HL-60/S4 treated with phorbol 12-myristate 13-acetate at 8.2 ng/mL for 4 days and 3 days (cell line): ENCODE data around the gene HDAC11.

Source experiments
- in situ Hi-C: fragments of 300-500 bp; cut with MboI; formaldehyde crosslinking; loops from 2 replicates; pipeline ENCODE4 v1.15.0; 2022; ENCODE audit warnings: low sequenced_read_pairs

HDAC11 gene

DNA sequence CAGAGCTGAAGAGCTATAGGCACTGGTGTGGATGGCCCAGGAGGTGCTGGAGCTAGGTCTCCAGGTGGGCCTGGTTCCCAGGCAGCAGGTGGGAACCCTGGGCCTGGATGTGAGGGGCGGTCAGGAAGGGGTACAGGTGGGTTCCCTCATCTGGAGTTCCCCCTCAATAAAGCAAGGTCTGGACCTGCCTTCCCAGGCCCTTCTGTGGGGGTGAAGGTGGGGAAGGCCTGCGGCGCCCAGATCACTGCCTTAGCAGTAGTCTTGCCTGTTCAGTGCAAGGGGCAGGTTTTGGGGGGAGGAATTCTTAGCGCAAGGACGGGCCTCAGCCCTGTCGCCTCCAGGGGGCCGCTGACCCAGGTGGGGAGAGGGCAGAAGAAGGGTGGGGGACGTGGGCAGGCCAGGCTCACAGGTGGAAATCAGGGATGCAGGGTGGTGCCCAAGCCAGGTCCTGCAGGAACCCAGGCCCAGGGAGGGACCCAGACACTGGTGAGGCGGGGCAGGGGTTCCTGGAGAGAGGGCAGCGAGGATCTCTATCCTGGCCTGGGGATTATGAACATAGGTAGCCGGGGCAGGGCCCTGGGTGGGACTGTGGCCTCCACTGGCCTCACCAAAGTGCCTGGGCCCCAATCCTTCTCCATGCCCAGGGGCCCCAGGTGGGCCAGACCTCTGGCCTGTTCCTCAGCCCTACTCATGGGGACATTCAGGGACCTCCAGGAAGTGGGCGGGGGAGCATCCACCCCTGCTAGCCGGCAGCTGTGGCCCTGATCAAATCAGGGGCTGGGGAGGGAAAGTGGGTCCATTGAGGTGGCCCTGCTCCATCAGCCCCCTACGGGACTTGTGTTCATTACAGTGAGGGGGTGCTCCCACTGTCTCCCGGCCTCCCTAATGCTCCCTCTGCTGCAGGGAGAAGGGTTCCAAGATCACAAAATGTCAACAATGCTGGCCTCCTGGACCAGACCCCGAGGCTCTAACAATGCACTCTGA, 25.3 kb downstream of the HDAC11 start:
- in situ Hi-C loops, result no loop called here

DNA sequence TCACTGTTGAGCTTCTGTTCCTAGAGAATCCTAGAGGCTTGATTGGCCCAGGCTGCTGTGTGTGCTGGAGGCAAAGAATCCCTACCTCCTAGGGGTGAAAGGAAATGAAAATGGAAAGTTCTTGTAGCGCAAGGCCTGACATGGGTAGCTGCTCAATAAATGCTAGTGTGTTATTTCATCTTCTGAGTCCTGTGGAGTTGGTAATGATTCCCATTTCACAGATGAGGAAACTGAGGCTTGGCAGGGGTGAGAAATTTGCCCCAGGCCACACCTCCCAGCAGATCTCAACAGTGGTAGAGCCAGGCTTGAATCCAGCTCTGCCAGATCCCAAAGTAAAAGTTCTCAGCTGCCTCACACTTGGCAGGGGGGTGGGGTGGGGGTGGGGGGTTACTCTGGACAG, 26.1 kb downstream of the HDAC11 start:
- in situ Hi-C loops, result no loop called here

DNA sequence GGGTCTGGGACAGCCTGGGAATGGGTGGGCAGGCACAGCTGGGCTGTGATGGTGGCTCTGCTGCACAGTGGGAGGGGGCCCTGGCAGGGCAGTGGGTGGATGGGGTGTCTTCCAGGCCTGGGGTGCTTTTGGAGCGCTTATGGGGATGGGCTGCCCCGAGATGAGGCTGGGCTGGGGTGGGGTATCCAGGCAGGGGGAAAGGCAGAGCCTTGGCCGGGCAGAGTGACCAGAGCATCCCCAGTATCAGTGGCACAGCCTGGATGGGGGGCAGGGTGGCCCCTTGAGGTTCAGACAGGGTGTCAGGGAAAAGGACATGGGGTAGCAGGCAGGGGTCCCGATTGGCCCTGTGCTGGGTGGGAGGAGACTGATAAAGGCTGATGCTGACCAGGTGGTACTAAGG, 26.6 kb downstream of the HDAC11 start:
- in situ Hi-C loops, result no loop called here

DNA sequence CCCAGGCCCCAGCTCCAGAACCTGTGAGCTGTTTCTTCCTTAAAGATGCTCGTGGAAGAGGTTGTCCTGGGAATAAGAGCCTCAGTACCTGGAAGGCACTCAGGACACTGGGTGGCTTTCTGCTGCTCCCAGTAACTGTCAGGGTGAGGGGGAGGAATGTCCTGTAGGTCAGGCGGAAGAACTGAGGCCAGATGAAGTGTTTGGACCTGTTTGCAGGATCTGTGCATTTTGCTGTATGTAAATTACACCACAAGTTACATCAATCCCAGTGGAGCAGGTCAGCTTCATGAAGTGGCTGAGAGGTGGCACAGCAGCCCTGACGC, 27.1 kb downstream of the HDAC11 start:
- in situ Hi-C loops, result no loop called here

DNA sequence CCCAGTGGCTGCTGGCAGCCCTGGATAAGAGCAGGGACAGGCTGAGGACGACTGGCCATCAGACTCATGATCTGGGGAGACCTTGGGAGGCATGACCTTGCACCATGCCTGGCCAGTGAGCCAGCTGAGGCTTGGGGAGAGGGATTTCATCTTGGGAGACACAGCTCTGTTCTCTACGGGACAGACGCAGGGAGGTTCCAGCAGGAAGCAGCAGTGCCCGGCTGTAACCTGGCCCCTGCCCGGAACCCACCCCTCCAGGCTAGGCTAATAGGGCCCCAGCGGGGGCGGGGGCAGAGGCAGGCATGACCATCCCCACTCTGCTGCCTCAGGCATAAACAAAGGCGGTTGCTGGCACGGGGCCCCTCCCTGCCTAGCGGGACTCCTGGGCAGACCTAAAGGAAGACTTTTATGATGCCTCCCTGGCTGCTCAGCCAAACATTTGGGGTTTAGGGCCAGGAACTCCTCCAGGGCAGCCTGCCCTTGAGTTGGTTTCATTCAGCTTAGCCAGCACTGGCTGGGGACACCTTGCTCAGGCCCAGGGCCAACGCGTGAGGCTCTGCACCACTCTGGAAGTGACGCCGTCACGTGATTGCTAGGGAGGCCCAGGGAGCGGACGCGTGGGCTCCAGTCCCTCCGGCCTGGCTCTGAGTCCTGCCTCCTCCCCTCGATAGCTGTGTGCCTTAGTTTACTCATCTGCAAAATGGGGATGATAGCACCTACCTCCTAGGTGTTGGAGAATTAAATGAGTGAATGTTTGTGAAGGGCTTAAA, 27.6 kb downstream of the HDAC11 start:
- in situ Hi-C loops, result no loop called here

DNA sequence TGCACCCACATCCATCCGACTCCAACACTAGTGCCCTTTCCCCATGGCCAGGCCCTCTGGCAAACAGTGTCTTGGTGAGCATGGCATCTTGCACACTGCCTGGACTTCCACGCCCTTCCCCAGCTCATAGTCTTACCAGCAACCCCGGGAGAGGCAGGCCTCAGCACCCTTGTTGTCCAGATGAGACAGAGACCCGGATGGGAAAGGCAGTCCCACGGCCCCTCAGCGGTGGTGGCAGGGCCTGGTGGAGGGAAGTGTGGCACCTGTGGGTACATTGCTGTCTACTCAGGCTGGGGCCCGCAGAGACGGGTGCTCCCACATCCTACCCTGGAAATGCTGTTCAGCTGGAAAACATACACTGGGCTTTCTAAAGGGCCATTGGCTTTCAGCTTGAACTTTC, 28.4 kb downstream of the HDAC11 start:
- in situ Hi-C loops, result no loop called here

DNA sequence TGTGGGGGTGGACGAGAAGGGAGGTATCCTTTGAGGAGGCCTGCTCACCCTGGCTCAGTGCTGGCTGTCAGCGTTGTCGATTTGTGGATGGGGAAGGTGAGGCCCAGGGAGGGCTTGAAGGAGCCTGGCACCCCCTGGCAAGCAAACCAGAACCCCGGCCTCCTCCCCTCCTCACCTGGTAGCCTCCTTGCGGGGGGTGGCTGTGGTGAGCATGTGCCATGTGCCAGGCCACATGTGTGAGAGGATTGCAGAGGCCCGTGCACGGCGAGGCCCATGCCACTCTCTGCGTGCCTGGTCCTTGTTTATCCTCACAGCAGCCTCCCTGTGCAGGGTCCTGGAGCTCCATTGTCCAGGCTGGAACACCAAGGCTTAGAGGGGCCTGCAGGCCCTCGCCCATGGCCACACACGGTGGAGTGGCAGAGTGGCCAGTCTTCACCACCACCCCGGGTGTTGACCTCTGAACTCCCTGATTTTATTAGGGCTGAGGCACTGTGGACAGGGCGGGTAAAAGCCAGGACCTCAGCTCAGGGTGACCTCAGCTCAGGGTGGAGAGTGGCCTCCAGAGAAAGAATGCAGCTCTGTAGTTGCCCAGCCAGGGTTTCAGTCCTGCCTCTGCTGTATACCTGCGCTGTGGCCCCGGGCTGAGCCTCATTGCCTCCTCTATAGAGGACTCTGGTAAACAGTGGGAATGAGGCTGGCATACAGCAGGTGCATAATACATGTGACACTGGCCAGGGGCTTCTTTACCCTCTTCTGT, 29.1 kb downstream of the HDAC11 start:
- in situ Hi-C loops, result no loop called here

DNA sequence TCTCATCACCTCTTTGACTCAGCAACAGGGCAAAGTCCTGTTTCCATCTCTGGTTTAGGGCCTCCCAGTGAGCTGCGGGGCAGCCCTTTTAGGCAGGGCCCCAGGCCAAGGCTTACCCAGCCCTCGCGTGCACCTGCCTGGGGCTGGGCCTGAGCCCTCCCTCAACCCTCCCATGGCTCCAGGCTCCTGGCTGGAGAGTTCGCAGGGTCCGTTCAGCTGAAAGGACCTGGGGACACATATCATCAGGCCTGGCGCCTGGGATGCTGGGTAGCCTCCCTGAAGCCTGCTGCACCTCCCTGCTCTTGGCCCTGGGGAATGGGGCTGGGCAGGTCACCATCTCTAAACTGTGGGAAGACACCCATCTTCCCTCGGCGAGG, 29.7 kb downstream of the HDAC11 start:
- in situ Hi-C loops, result no loop called here

DNA sequence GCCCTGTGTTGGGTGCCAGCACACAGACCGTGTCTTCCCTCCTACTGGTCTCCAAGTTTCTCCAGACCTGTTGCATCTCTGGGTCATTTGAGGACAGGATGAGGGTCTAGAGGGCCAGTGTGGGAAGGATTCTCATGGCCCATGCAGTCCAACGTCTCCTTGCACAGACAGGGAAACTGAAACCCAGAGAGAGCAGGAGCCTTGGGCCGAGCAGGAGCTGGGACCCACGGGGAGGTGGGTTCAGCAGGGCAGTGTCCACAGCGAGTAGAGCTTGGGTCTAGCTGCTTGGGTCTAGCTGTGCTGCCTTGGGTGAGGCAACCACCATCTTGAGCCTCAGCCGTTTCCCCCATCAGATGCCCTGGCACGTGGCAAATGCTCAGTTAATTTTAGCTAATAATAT, 32.3 kb downstream of the HDAC11 start:
- in situ Hi-C loops, result no loop called here

DNA sequence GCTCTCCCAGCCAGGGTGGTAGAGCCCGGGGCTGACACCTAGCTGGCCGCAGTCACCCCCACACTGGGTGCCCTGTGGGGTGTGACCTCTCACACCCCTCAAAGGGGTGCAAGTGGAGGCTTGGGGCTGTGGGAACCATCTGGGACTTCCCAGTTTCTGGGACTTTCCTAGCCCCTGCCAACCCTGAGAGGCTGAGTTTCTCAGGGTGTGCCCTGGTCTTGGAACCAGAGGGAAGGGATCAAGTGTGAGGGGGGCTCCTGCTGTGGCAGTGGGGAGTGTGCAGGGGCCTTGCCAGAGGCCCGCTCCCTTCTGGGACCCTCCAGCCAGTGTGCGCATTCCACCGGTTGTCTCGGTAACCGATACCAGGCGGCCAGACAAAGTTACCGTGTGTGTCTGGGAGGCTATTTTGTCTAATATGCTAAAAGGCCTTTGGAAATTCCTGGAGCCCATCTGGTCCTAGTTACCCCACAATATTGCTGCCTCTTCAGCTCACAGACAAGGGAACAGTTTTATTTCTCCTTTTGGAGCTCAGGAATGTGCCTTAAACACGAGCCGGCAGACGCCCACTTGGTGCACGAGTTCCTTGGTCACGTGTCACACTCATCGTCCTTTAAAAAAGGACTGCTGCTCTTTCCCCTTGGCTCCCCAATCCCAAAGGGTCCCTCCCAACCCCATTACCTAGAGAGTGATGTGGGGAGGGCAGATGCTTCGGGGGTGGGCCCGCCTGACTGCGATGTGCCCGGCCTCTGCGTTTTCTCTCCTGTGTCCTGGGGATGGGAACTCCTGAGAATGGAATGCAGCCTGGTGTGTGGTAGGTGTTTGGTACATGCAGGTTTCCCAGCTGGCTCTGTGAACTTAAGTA, 33.2 kb downstream of the HDAC11 start:
- in situ Hi-C loops, result no loop called here

DNA sequence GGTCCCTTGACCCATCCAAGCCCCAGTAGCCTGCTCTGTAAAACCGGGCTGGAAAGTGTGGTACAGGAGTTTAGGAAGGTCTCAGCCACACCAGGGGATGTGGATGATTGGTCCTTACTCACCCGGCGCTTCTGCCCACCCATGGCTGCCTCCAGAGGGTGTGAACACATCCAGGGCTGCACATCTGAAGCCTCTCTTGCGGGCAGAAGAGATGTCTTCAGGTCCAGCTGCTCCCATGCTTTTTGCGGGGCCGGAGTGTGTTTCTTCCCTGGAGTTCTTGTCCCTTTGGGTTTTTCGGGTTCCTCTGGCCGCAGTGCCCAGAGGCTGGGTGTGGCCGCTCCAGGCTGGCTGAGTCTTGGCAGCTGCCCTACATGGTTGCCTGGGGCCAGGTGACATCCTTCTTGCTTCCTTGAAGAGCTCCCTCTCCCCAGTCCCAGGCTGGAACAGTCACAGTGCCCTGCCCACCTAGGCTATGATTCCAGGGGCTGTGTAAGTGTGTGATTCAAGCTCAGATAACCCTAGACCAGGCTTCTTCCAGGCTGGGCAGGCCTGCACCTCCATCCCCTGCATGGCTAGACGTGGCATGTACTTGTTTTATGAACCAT, 33.9 kb downstream of the HDAC11 start:
- in situ Hi-C loops, result no loop called here

DNA sequence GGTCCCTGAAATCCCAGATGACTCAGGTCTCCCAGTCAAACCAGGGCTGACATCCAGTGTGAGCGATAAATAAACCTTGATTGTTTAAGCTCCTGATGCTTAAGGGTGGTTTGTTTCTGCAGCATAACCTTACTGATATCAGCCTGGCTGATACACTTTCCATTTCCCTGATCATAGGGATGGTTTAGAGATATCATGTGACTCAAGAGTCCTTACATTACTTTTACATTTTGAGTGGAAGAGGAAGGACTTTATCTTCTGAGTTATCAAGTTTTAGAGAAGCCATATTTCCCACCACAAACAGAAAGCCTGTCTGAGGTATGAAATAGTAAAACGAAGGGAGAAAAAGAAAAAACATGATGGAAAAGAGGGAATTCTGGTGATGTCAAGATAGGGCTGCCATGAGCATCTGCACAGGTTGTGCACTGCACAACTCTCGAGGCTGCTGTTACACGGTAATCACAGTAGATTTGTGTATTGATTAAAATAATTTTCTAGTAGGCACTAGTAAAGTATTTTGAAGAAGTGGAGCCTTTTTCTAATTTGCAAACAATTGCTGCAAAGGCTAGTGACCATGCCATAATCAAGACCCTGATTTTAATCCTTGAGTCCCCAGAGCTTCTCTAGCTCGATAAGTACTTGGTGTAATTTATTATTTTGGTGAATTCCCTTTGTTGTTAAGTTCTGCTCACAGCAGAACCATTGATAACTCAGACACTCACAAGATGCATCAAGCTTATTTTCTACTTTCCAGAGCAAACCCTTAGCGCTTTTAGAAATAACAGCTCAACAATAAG, 34.7 kb downstream of the HDAC11 start:
- in situ Hi-C loops, result no loop called here

DNA sequence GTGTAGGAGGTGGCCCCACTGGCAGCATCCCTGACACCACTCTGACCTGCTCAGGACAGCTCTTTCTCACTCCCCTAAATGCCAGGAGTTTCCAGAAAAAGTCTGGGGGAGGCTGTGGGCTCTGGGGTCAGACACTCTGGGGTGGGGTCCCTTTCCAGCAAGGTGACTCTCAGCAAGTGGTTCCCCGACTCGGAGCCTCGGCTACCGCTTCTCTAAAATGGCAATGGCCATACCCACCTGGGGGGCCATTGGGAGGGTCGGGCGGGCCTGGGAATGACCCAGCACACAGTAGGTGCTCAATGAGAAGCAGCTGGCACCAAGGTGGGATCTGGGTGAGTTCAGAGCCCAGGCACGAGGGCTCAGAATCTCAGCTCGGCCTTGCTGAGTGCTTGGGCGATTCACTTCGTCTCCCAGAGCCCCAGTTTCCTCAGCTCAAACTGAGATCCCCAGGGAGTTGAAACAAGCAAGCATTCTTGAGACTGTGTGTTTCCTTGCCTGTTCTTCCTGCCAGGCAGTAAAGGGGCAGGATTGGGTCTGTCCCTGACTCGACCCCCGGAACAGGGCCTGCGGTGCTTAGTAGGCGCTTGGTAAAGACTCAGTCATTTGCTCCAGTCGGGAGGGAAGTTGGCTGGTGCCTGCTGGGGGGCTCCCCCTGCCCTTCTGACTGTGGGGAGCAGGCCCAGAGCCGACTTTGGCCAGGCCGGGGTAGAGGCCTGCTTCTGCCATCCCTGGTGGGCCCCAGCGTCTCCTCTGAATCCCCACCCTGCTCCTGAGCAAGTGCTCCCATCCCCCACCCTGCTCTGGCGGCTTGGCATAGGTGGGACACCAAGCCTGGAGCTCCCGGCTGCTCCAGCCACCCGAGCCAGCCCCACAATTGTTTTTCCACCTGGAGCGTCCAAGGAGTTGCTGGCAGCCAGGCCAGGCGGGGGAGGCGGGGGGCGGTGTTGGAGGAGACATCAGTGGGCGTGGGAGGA, 36.0 kb downstream of the HDAC11 start:
- in situ Hi-C loops, result no loop called here

DNA sequence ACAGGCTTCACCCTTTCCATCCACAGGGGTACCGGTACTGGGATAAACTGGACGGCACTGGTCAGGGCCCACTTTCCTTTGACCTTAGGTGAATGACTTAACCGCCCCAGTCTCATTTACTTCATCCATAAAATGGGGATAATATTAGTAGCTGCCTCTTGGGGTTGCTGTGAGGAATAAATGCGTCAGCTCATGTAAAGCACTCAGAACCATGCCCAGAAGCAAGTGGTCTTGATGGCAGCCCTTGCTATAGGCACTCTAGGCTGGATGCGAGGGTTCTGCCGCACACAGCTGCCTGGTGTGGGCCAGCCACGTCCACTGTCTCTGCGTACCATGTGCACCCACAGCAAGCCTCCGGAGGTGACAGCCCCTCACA, 36.6 kb downstream of the HDAC11 start:
- in situ Hi-C loops, result no loop called here

DNA sequence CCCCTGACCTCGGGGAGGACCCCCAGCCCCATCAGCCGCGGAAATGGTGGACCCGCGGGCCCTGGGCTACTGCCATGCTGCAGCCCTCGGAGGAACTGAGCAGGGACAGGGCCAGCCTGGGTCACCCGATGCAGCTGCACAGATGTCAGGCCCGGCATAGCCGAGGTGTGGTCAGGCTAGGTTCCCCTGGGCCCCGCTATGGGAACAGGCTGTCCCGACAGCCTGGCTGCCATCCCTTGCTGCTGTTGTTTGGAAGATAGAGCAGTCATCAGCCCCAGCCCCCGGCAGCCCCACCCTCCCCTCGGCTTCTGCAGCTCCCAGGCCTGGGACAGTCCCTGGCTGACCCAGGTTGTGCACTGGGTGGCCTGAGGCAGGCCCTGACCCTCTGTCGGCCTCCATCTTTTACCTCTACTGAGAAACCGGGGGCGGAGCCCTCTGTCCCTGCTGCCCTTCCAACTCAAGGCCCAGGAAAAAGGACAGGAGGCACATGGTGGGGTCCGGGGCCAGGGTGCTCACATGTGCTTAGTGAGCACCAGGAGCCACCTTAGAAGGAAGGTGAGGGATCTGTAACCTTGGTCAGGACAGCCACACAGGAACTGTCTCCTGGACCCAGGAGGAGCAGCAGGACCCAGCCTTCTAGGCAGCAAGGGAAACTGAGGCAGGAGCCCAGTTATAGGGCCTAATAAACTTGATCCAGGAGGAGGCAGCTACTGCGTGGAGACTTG, 37.3 kb downstream of the HDAC11 start:
- in situ Hi-C loops, result no loop called here

DNA sequence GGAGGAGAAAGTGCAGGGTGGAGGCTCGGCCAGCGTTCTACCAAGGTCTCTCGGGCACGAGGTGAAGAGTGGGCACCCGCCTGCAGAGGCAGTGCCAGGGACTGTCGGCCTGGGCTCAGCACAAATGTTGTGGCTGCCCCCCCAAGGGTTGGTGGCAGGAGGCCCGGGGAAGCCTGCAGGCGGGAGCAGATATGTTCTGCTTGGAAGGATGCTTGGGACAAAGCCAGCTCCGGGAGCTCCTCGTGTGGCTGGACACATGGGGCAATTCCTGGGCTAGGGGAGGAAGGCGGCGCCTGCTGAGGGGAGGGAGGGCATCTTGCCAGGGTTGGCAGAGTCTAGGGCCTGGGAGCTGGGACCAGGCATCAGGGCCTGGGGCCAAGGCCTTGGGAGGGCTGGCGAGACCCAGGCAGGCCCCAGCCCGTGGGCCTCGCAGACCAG, 38.4 kb downstream of the HDAC11 start:
- in situ Hi-C loops, result no loop called here

DNA sequence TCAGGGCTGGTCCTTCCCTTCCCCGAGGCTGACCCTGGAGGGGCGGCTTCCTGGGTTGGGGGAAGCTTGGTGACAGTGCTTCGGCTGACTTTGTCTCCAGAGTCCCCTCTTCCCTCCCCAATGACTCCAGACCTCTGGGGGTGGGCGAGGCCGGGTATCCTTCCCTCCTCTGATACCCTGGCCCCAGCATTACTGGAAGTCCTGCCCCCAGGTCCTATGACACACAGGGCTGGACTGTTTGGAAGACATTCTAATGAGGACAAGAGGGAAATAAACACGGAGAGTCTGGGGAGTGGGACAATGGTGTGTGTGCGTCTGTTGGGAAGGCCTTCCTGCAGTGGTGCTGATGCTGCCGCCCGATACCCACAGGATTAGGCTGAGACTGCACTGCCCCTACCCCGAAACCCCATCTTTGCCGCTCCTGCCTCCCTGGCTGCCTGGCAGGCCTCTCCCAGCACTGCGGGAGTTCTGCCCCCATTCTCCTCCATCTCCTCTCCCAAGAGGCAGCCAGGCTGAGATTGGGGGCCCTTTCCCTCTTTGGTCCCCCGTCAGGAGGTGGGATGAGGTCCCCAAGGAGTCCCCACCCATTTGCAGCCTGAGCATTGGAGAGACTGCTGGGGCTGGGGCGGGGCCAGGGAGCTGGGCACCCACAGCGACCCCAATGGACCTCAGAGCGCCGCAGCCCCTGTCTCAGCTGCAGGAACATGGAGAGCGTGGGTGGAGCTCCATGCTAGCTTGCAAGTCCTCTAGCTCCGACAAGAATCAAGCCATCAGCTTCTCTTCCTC, 39.1 kb downstream of the HDAC11 start:
- in situ Hi-C loops, result no loop called here
